ENCODE data around the gene FDXACB1.

- TF ChIP-seq ZNF780A (CRISPR knock-in tag; IDR thresholded peaks at IDR 0.05) (no peak), ELK1 (CRISPR knock-in tag; IDR thresholded peaks at IDR 0.05) (no peak), ZNF232 (CRISPR knock-in tag; IDR thresholded peaks at IDR 0.05) (no peak), ARID3A (IDR thresholded peaks at IDR 0.05; ENCODE audit: borderline replicate concordance, low read depth, low read length) (no peak), TFE3 (CRISPR knock-in tag; IDR thresholded peaks at IDR 0.05) (no peak), IRF2 (CRISPR knock-in tag; IDR thresholded peaks at IDR 0.05) (no peak), CTCF (IDR thresholded peaks at IDR 0.05 in 2 of 3, conservative IDR thresholded peaks at IDR 0.05 in 1 of 3; ENCODE audit: insufficient read depth in 2 of 3, low read depth in 1 of 3, low read length in 3 of 3) (no peak), ZNF124 (CRISPR knock-in tag; IDR thresholded peaks at IDR 0.05) (no peak), ZNF24 (IDR thresholded peaks at IDR 0.05) (no peak), MXD1 (CRISPR knock-in tag; IDR thresholded peaks at IDR 0.05; ENCODE audit: borderline replicate concordance, poor library complexity, severe bottlenecking) (no peak), POLR2A (conservative IDR thresholded peaks at IDR 0.05) (no peak), LCOR (CRISPR knock-in tag; IDR thresholded peaks at IDR 0.05) (no peak)
Observed at GRCh38 chr11:111886032-111886431, 7.1 kb upstream of the FDXACB1 start.

All from K562 (cell line).